NCI-H526 (cell line): ENCODE results near the gene CCDC177.
"Not testable (repeated sequence)": the region's sequence is repeated elsewhere in the genome, so short reads cannot be mapped to it uniquely, and the experiment has no call there.

ENCODE experiments used
- DNase-seq, 2 experiments: peaks; one replicate each; lab custom pipeline; 2025; lab: John Stamatoyannopoulos, UW

The CCDC177 gene

GRCh38 chr14:69599431-69599830, 24.8 kb upstream of the CCDC177 start:
- DNase-seq = not testable (repeated sequence)

- no peak for DNase-seq
These were observed 20.7 kb upstream of the CCDC177 start for GRCh38 chr14:69595336-69595735.

- no peak for DNase-seq
These were observed 20.2 kb upstream of the CCDC177 start for GRCh38 chr14:69594846-69595245.

GRCh38 chr14:69593018-69593677, 18.5 kb upstream of the CCDC177 start:
- no peak for DNase-seq

GRCh38 chr14:69591317-69591716, 16.6 kb upstream of the CCDC177 start:
- no peak for DNase-seq

GRCh38 chr14:69587389-69587788, 12.7 kb upstream of the CCDC177 start:
- DNase-seq = no peak

GRCh38 chr14:69586404-69586803, 11.7 kb upstream of the CCDC177 start:
- no peak for DNase-seq

GRCh38 chr14:69584389-69584788, 9.7 kb upstream of the CCDC177 start:
- no peak for DNase-seq

- DNase-seq = no peak
These were observed 8.2 kb upstream of the CCDC177 start for GRCh38 chr14:69582829-69583228.

GRCh38 chr14:69582212-69582611, 7.5 kb upstream of the CCDC177 start:
- no peak for DNase-seq

- no peak for DNase-seq
These were observed 6.8 kb upstream of the CCDC177 start for GRCh38 chr14:69581316-69581935.

GRCh38 chr14:69580009-69580577, 5.4 kb upstream of the CCDC177 start:
- DNase-seq = peak; percentile 40 to 55

- DNase-seq = no peak
These were observed 4.8 kb upstream of the CCDC177 start for GRCh38 chr14:69579476-69579875.

- no peak for DNase-seq
These were observed 254 bp upstream of the CCDC177 start for GRCh38 chr14:69574954-69575295.

- DNase-seq = peak; percentile 82 to 93
These were observed 824 bp downstream of the CCDC177 start for GRCh38 chr14:69573831-69574262.

GRCh38 chr14:69573205-69573830, 1.4 kb downstream of the CCDC177 start:
- no peak for DNase-seq

- DNase-seq = peak in 1 of 2 experiments; percentile 40
These were observed 1.9 kb downstream of the CCDC177 start for GRCh38 chr14:69572841-69573135.

- peak; percentile 61 to 84 for DNase-seq
These were observed 2.4 kb downstream of the CCDC177 start for GRCh38 chr14:69572030-69572840.

GRCh38 chr14:69571449-69572029, 3.1 kb downstream of the CCDC177 start:
- DNase-seq = peak in 1 of 2 experiments; percentile 63

- DNase-seq = no peak
These were observed 3.8 kb downstream of the CCDC177 start for GRCh38 chr14:69570836-69571330.

- DNase-seq = no peak
These were observed 4.8 kb downstream of the CCDC177 start for GRCh38 chr14:69569859-69570258.

- DNase-seq = no peak
These were observed 7.1 kb downstream of the CCDC177 start for GRCh38 chr14:69567563-69567962.
